ENCODE data around the gene FAM78B.

The FAM78B gene

GRCh38 chr1:166026143-166026542 is 140.7 kb downstream of the FAM78B start:
- in situ Hi-C loops (cut with MboI; ENCODE audit: low sequenced_read_pairs): no loop called here
- Histone ChIP-seq H3K27me3 (ENCODE audit: low read depth) (peaks cover 7% of the 10 kb centered on the region), H3K4me1 (no peaks in the 10 kb centered on the region), H3K9me3 (no peaks in the 10 kb centered on the region), H3K4me3 (no peak overlapping the region), H3K36me3 (replicated peaks) (no peaks in the 10 kb centered on the region)
- DNase-seq (ENCODE audit: low spot score in 2 of 2): no peak

- DNase-seq (ENCODE audit: low spot score in 2 of 2): no peak
- Histone ChIP-seq H3K36me3 (replicated peaks) (no peaks in the 10 kb centered on the region), H3K4me1 (no peaks in the 10 kb centered on the region), H3K27me3 (ENCODE audit: low read depth) (peaks cover 7% of the 10 kb centered on the region), H3K9me3 (no peaks in the 10 kb centered on the region), H3K4me3 (no peak overlapping the region)
- in situ Hi-C loops (cut with MboI; ENCODE audit: low sequenced_read_pairs): no loop called here
Measured at GRCh38 chr1:166020210-166020609, 146.6 kb downstream of the FAM78B start.

Measured in HAP-1 (cell line).